Uterus (tissue), 2 donors: ENCODE results near the gene ATAD1.
"Not testable (repeated sequence)": the region's sequence is repeated elsewhere in the genome, so short reads cannot be mapped to it uniquely, and the experiment has no call there.

Experiments
- CTCF ChIP-seq, 4 experiments: fragments of 200-600 bp in 2 of 4; fragments of 450-650 bp in 2 of 4; sonication (generic) in 2 of 4; IDR thresholded peaks; one replicate each; pipeline ENCODE4 v1.5.1; 2016 to 2019; ENCODE audit warnings: antibody characterized with exemption in 4 of 4, mild to moderate bottlenecking in 2 of 4, moderate library complexity in 1 of 4
- POLR2A ChIP-seq, 2 donors: fragments of 450-650 bp; IDR thresholded peaks; one replicate each; pipeline ENCODE4 v1.6.1; 2016; ENCODE audit warnings: antibody characterized with exemption in 2 of 2, mild to moderate bottlenecking in 1 of 2, moderate library complexity in 1 of 2

GRCh38 chr10:87829051-87829450 is 11.0 kb upstream of the ATAD1 start:
- TF ChIP-seq CTCF, POLR2A (IDR thresholded peaks at IDR 0.05): not testable (repeated sequence)
